ENCODE data around the gene ANKMY1.

DNA sequence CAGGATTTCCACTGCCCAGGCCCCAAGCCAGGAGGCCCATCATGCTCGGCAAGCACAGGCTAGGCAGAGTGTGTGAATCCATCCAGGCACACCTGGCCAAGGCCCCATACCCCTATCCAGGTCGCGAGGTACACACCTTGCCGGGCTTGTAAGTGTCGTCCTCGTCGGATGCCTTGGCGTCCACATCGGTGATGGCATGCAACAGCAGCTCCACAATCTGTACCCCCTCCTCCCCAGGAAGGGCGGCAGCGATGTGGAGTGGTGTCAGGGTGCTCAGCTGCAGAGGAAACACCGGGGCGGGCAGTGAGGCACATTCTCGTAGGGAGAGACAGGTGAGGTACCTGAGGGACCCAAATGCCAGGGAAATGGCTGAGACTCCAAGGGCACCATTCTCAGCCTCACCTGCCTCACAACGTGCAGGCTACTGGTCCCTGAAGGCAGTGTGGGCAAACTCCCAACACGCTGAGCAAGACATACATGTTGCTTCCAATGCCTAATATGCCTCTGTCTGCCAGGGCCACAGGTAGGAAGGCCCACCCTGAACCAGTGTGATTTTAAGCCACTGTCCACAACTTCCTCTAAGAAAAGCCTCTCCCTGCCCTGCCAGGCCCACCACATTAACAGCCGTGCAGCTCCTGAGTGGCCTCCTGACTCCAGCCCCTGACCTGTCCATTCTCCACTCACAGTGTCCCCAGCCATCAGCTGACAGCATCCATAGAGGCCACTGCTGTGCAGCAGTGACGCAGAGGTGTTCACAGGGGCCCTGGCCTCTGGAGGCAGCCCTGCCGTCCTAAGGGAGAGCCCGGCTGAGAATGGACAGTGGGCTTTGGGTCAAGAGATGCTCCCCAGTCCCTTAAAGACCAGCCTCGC is 44.9 kb downstream of the ANKMY1 start:
- TF ChIP-seq, protein P1, sequence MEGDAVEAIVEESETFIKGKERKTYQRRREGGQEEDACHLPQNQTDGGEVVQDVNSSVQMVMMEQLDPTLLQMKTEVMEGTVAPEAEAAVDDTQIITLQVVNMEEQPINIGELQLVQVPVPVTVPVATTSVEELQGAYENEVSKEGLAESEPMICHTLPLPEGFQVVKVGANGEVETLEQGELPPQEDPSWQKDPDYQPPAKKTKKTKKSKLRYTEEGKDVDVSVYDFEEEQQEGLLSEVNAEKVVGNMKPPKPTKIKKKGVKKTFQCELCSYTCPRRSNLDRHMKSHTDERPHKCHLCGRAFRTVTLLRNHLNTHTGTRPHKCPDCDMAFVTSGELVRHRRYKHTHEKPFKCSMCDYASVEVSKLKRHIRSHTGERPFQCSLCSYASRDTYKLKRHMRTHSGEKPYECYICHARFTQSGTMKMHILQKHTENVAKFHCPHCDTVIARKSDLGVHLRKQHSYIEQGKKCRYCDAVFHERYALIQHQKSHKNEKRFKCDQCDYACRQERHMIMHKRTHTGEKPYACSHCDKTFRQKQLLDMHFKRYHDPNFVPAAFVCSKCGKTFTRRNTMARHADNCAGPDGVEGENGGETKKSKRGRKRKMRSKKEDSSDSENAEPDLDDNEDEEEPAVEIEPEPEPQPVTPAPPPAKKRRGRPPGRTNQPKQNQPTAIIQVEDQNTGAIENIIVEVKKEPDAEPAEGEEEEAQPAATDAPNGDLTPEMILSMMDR (IDR thresholded peaks at IDR 0.05) = no peak
- TF ChIP-seq EZH2 (IDR thresholded peaks at IDR 0.05; ENCODE audit: borderline replicate concordance, insufficient read depth, low read depth, low read length, poor library complexity, severe bottlenecking) = no peak
